K562 (cell line): ENCODE results near the gene MCC. TPM values are rescaled to one million over a fixed set of nuclear protein-coding genes. Genes with fewer than 3 reads are reported as not detected.

Experiments
- ATAC-seq: fragments of 200-7000 bp; cut with Tn5 transposase; 3 replicates; pipeline ENCODE4 v1.9.1; 2020; ENCODE audit warnings: moderate library complexity
- BruUV-seq: library from RNA; stranded (reverse); fragments of 400-500 nt; replicated peaks from 2 replicates; lab custom pipeline; 2021; lab: Mats Ljungman, UMichigan
- CTCF ChIA-PET: fragments of 300-600 bp; formaldehyde crosslinking; extraction: SDS; loops from one replicate; lab custom pipeline; 2021; ENCODE audit warnings: low intra/inter-chr PET ratio; lab: Yijun Ruan, JAX
- POLR2A ChIA-PET: fragments of 300-600, 350-650 bp; sonication (Branson Sonifier 250); formaldehyde crosslinking; extraction: SDS; loops from one replicate; lab custom pipeline; 2021; ENCODE audit warnings: antibody characterized with exemption, inconsistent platforms; lab: Yijun Ruan, JAX
- DNase-seq, 4 experiments: peaks; one replicate each; pipeline versions ENCODE4 v3.0.0 to v3.0.0-alpha.2; 2011 to 2018; ENCODE audit warnings: low spot score in 3 of 4, mixed read lengths in 3 of 4; ENCODE audit errors: extremely low read depth in 1 of 4
- FAIRE-seq: peaks from 2 replicates; lab custom pipeline; 2011; peaks lifted over from hg19 to GRCh38; lab: Jason Lieb, UNC
- H2AFZ ChIP-seq: 2 replicates; pipeline ENCODE4 v1.6.0; 2011; ENCODE audit warnings: low read depth, low read length, control low read depth, inconsistent platforms
- H3K27ac ChIP-seq: fragments of 200-600 bp; 3 replicates; pipeline ENCODE4 v1.8.0; 2011; ENCODE audit warnings: low read depth, mild to moderate bottlenecking, control low read depth, inconsistent platforms, low read length, moderate library complexity, mixed read lengths; ENCODE audit errors: extremely low read depth
- H3K27me3 ChIP-seq, 2 experiments: fragments of 300-600 bp in 1 of 2; 2 replicates in 1 of 2; 3 replicates in 1 of 2; pipeline versions ENCODE4 v1.6.0 to v1.8.0; 2011; ENCODE audit warnings: inconsistent platforms in 2 of 2, low read length in 2 of 2, mild to moderate bottlenecking in 1 of 2, mixed read lengths in 1 of 2, moderate library complexity in 1 of 2; ENCODE audit not compliant: control insufficient read depth in 2 of 2, insufficient read depth in 2 of 2
- H3K36me3 ChIP-seq: fragments of 300-600 bp; 3 replicates; pipeline ENCODE4 v1.8.0; 2011; ENCODE audit warnings: mild to moderate bottlenecking, low read length, inconsistent platforms; ENCODE audit not compliant: control insufficient read depth, insufficient read depth
- H3K4me1 ChIP-seq, 2 experiments: fragments of 200-600 bp in 1 of 2; replicated peaks in 1 of 2; 2 replicates in 1 of 2; 3 replicates in 1 of 2; pipeline versions ENCODE4 v1.5.1 to v1.8.0; 2011; ENCODE audit warnings: inconsistent platforms in 2 of 2, low read length in 2 of 2, mild to moderate bottlenecking in 1 of 2, mixed read lengths in 1 of 2, moderate library complexity in 1 of 2; ENCODE audit not compliant: control insufficient read depth in 2 of 2, insufficient read depth in 2 of 2
- H3K4me2 ChIP-seq: 2 replicates; pipeline ENCODE4 v1.6.1; 2011; ENCODE audit warnings: low read length, control low read depth, inconsistent platforms, mixed read lengths; ENCODE audit not compliant: insufficient read depth
- H3K4me3 ChIP-seq: fragments of 200-600 bp; sonication (generic), shearing (Covaris generic); 2 replicates; pipeline ENCODE4 v1.5.1; 2016; ENCODE audit warnings: control low read depth, inconsistent platforms
- H3K79me2 ChIP-seq: fragments of 200-600 bp; 3 replicates; pipeline ENCODE4 v1.8.0; 2011; ENCODE audit warnings: low read length, inconsistent platforms; ENCODE audit not compliant: control insufficient read depth, insufficient read depth
- H3K9ac ChIP-seq, 2 experiments: 2 replicates each; pipeline versions ENCODE4 v1.6.0 to v1.6.1; 2011; ENCODE audit warnings: low read depth in 2 of 2, low read length in 2 of 2, control low read depth in 1 of 2, inconsistent platforms in 1 of 2, mild to moderate bottlenecking in 1 of 2, mixed read lengths in 1 of 2; ENCODE audit not compliant: insufficient read depth in 1 of 2
- H3K9me1 ChIP-seq: one replicate; pipeline ENCODE4 v1.6.0; 2011; ENCODE audit warnings: inconsistent platforms, mild to moderate bottlenecking, low read length, moderate library complexity; ENCODE audit not compliant: control insufficient read depth, insufficient read depth
- H3K9me3 ChIP-seq: replicated peaks from 2 replicates; pipeline ENCODE4 v1.5.1; 2011; ENCODE audit warnings: low read depth, low read length, inconsistent platforms; ENCODE audit not compliant: control insufficient read depth, insufficient read depth
- H4K20me1 ChIP-seq: replicated peaks from 2 replicates; pipeline ENCODE4 v1.6.1; 2011; ENCODE audit warnings: low read length, inconsistent platforms, mixed read lengths; ENCODE audit not compliant: control insufficient read depth, insufficient read depth
- CBFA2T3 ChIP-seq: fragments of 450-650 bp; IDR thresholded peaks from 2 replicates; pipeline ENCODE4 v1.6.1; 2017
- ETV6 ChIP-seq, 3 experiments: fragments of 150-350 bp in 1 of 3; sonication (generic) in 1 of 3; formaldehyde crosslinking in 1 of 3; IDR thresholded peaks; 2 replicates each; pipeline versions ENCODE4 v1.6.1 to v1.8.0; 2014 to 2022; ENCODE audit warnings: borderline replicate concordance in 2 of 3, low read depth in 2 of 3, antibody characterized with exemption in 1 of 3, low read length in 1 of 3, mild to moderate bottlenecking in 1 of 3, missing genetic modification reagents in 1 of 3
- FOXM1 ChIP-seq, 2 experiments: fragments of 450-650 bp in 1 of 2; sonication (generic) in 1 of 2; formaldehyde crosslinking in 1 of 2; IDR thresholded peaks; 2 replicates each; pipeline versions ENCODE4 v1.6.1 to v1.9.0; 2017 to 2022; ENCODE audit warnings: low read depth in 2 of 2, mild to moderate bottlenecking in 2 of 2, missing genetic modification reagents in 1 of 2, moderate library complexity in 1 of 2
- GATA2 ChIP-seq: sonication (generic); formaldehyde crosslinking; IDR thresholded peaks from 2 replicates; pipeline ENCODE4 v1.4.0; 2020; ENCODE audit warnings: mild to moderate bottlenecking, missing genetic modification reagents
- HIVEP1 ChIP-seq: fragments of 250-450 bp; sonication (Bioruptor Pico); IDR thresholded peaks from 2 replicates; pipeline ENCODE4 v1.4.0; 2020; ENCODE audit warnings: mild to moderate bottlenecking
- HNRNPK ChIP-seq: fragments of 200-400 bp; formaldehyde crosslinking; IDR thresholded peaks from one replicate; pipeline ENCODE4 v1.6.1; 2018; ENCODE audit warnings: mild to moderate bottlenecking, low read depth, low read length; ENCODE audit not compliant: poor library complexity, severe bottlenecking
- IFI16 ChIP-seq: fragments of 250-450 bp; sonication (Bioruptor Pico); IDR thresholded peaks from 2 replicates; pipeline ENCODE4 v2.1.2; 2022; ENCODE audit warnings: mild to moderate bottlenecking, inconsistent platforms
- ILF3 ChIP-seq: fragments of 450-650 bp; IDR thresholded peaks from 2 replicates; pipeline ENCODE4 v1.6.1; 2018; ENCODE audit warnings: antibody characterized with exemption, mild to moderate bottlenecking, moderate library complexity, borderline replicate concordance
- MCM5 ChIP-seq: fragments of 450-650 bp; IDR thresholded peaks from 2 replicates; pipeline ENCODE4 v1.6.1; 2016; ENCODE audit warnings: low read depth
- POLR2AphosphoS5 ChIP-seq: IDR thresholded peaks from 2 replicates; pipeline ENCODE4 v1.6.1; 2011; ENCODE audit warnings: mild to moderate bottlenecking, low read depth, low read length, moderate library complexity; ENCODE audit not compliant: control insufficient read depth, insufficient read depth
- RBM15 ChIP-seq: fragments of 200-400 bp; formaldehyde crosslinking; IDR thresholded peaks from 2 replicates; pipeline ENCODE4 v1.6.1; 2018; ENCODE audit warnings: mild to moderate bottlenecking, low read length, moderate library complexity; ENCODE audit not compliant: insufficient read depth
- ZC3H4 ChIP-seq: sonication (generic); formaldehyde crosslinking; IDR thresholded peaks from 2 replicates; pipeline ENCODE4 v1.9.0; 2021; ENCODE audit warnings: missing genetic modification reagents, borderline replicate concordance
- ZNF280B ChIP-seq: fragments of 250-450 bp; sonication (Bioruptor Pico); IDR thresholded peaks from 2 replicates; pipeline ENCODE4 v1.5.1; 2021; ENCODE audit warnings: mild to moderate bottlenecking
- WGBS: fragments of 100-300 bp; shearing (Covaris generic); methylation state at CpG from one replicate; pipeline ENCODE4 v1.1.6; 2016; ENCODE audit warnings: low coverage, mixed read lengths; ENCODE audit not compliant: insufficient coverage; ENCODE audit errors: missing lambda C conversion rate; 5-methylcytosine and 5-hydroxymethylcytosine counted together
- in situ Hi-C: fragments of 300-500 bp; cut with MboI; formaldehyde crosslinking; loops from 4 replicates; pipeline ENCODE4 v1.15.0; 2018; ENCODE audit warnings: inconsistent platforms, mixed read lengths
- intact Hi-C: fragments of 100-400 bp; cut with micrococcal nuclease; formaldehyde crosslinking; loops from 2 replicates; pipeline ENCODE4 v1.14.2; 2022
- polyA plus RNA-seq, 8 experiments: library from polyadenylated mRNA; depleted of rRNA in 4 of 8; stranded (reverse) in 5 of 8; unstranded in 3 of 8; fragments of >200 nt; fragmentation: Nextera tagmentation in 2 of 8; fragmentation: Illumina TruSeq in 1 of 8; extraction: Ambion mirVana in 2 of 8; extraction: Trizol in 1 of 8; gene quantifications; 2 replicates each; pipeline versions ENCODE4 v1.2.1 to v1.2.3, GENCODE V29; 2011 to 2014; ENCODE audit warnings: inconsistent platforms in 1 of 8, missing spikeins in 1 of 8
- total RNA-seq, 7 experiments: library from RNA; depleted of rRNA in 6 of 7; stranded (reverse); fragments of >200 nt in 6 of 7; fragmentation: Illumina TruSeq in 2 of 7; extraction: Trizol in 2 of 7; gene quantifications; 2 replicates each; pipeline versions ENCODE4 v1.2.1 to v1.2.3, GENCODE V29; 2011 to 2021; ENCODE audit warnings: low replicate concordance in 1 of 7

MCC gene
- total and polyA plus RNA-seq, 9 of the 15 experiments (the other 6 are each of a cell fraction or from before 2014, with no cell fraction given): 0.04 to 0.24 (median 0.06) TPM; not detected in 1

DNA sequence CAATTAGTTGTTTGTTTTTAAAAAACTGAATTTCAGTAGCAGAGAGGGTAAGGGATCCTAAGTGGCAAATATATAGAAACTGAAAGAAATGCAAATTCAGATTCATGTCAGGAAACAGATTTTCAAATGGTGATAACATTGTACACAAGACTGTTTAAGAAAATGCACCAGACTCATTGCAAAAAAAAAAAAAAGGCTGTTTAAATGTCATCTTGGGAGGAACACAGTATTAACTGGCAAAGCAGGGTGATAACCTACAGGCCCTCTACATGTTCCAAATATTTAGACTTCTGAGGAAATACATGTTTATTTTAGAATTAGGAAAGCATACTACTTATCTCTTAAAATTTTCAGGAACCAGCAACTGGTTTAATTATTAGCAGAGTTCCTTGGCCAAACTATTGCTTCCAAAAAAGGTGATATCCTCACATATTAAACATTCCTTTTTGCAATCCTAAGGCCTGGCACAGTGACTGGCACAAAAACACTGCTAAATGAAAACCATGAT lies 167.9 kb downstream of the MCC start:
- Histone ChIP-seq H3K79me2 (no peaks in the 10 kb centered on the region), H3K27me3 (no peaks in the 10 kb centered on the region), H3K9me1 (no peaks in the 10 kb centered on the region), H2AFZ (no peak overlapping the region), H3K4me3 (no peak overlapping the region), H4K20me1 (no peaks in the 10 kb centered on the region), H3K9ac (no peak overlapping the region)
- in situ Hi-C loops: no loop called here
- POLR2A ChIA-PET: no interaction called here
- no peak for TF ChIP-seq POLR2AphosphoS5
- TF ChIP-seq ILF3: no peak
- TF ChIP-seq, all 486 proteins: peak for 0
- Histone ChIP-seq H3K27ac (no peak overlapping the region), H3K4me2 (no peak overlapping the region), H3K9me3 (no peaks in the 10 kb centered on the region), H3K36me3 (no peaks in the 10 kb centered on the region), H3K4me1 (no peaks in the 10 kb centered on the region)
- DNase-seq (no peak), FAIRE-seq (no peak), ATAC-seq (no peak)
- CTCF ChIA-PET: no interaction called here
- intact Hi-C loops: no loop called here
- no TSS peak for BruUV-seq

DNA sequence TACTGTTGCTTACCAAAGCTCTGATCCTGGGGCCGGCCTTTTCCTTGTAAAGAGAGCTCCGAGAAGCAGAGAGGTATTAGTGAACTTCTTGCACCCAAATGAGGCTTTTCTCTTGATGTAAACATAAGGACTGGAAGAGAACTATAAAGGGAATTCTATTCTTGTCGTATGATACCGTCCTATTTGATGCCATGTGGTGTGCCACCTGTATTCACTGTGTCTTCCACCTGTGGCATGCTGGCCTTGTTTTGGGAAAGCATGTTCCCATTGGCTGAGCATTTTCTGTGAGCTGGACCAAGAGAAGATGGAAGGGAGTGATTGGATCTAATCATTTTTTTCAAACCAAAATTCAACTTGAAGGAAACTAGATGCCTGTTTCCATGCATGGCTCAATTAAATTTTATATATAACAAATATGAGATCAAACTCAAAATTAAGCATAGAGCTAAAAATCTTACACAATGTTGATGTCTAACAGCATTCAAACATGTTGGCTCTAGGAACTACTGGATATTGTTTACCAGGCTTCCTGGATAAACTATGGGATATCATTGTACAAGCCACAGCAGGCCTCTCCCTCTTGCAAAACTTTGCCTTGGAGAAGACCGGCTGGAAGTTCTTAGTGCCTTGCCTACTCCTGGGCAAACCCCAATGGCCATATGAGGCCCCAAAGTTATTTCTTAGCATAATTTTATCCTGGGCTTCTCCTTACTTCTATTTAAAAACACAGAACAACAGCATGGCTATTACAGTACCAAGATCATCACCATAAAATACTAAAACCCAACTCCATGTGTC lies 168.8 kb downstream of the MCC start:
- WGBS: 1% methylated on average over 5 of the region's 5 CpGs
- FAIRE-seq (no peak), ATAC-seq (no peak), DNase-seq (no peak)
- Histone ChIP-seq H2AFZ (no peak overlapping the region), H3K9ac (no peak overlapping the region), H3K27me3 (no peaks in the 10 kb centered on the region), H3K4me1 (no peaks in the 10 kb centered on the region), H4K20me1 (no peaks in the 10 kb centered on the region), H3K27ac (no peak overlapping the region), H3K9me1 (no peaks in the 10 kb centered on the region), H3K36me3 (no peaks in the 10 kb centered on the region), H3K4me2 (no peak overlapping the region), H3K9me3 (no peaks in the 10 kb centered on the region), H3K79me2 (no peaks in the 10 kb centered on the region), H3K4me3 (no peak overlapping the region)
- ChIA-PET CTCF (no interaction called here), POLR2A (interaction anchor here (0.6 kb wide), 1 partner anchor 25 kb away, joined by 3 read pairs; no protein-coding TSS in a partner anchor)
- no peak for TF ChIP-seq CBFA2T3
- TF ChIP-seq MCM5: no peak
- no peak for TF ChIP-seq ZNF280B (CRISPR knock-in tag)
- TF ChIP-seq ETV6 (IDR thresholded peaks at IDR 0.05; ENCODE audit: borderline replicate concordance in 1 of 2, low read depth in 2 of 2, low read length in 1 of 2): no peak
- no peak for TF ChIP-seq ETV6 (CRISPR knock-in tag; IDR thresholded peaks at IDR 0.05; ENCODE audit: borderline replicate concordance)
- no peak for TF ChIP-seq IFI16 (CRISPR knock-in tag)
- TF ChIP-seq RBM15: no peak
- no peak for TF ChIP-seq ZC3H4 (CRISPR knock-in tag)
- no peak for TF ChIP-seq FOXM1 (IDR thresholded peaks at IDR 0.05; ENCODE audit: low read depth)
- TF ChIP-seq FOXM1 (CRISPR knock-in tag; IDR thresholded peaks at IDR 0.05; ENCODE audit: low read depth): no peak
- TF ChIP-seq HNRNPK: no peak
- no peak for TF ChIP-seq GATA2 (CRISPR knock-in tag)
- no peak for TF ChIP-seq HIVEP1
- BruUV-seq: no TSS peak
- in situ Hi-C loops: no loop called here
- intact Hi-C loops: no loop called here
